CD4-positive, alpha-beta T cell treated with Interleukin-6 for 4 hours (primary cell): ENCODE data around the gene HIBCH.
"Not testable (repeated sequence)": the region's sequence is repeated elsewhere in the genome, so short reads cannot be mapped to it uniquely, and the experiment has no call there.

ENCODE experiments used
- DNase-seq: peaks from one replicate; pipeline ENCODE4 v3.0.0-alpha.2; 2020; ENCODE audit warnings: mixed read lengths

Gene HIBCH

GRCh38 chr2:190319555-190320498, at the start of gene HIBCH:
HIBCH (minus strand) TSS chr2:190319826; CDS start chr2:190319750, 76 bp downstream.
- DNase-seq, result peak; percentile 90

GRCh38 chr2:190367091-190367490, 47.5 kb upstream of the HIBCH start:
- DNase-seq, result no peak

DNA sequence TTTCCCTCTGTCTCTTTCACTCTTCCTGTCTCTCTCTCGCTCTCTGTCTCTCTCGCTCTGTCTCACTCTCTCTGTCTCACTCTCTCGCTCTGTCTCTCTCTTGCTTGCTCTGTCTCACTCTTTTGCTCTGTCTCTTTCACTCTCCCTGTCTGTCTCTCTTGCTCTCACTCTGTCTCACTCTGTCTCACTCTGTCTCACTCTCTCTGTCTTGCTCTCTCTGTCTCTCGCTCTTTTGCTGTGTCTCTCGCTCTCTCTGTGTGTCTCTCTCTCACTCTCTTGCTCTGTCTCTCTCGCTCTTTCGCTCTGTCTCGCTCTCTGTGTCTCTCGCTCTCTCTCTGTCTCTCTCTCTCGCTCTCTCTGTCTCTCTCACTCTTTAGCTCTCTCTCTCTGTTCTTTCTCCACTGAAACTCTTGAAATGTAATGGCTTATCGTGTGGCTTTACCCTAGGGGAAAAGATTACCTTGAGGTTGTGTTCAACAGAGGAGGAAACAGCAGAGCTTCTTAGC, 46.7 kb upstream of the HIBCH start:
- no peak for DNase-seq

- no peak for DNase-seq
Observed at GRCh38 chr2:190365499-190366204, 46.0 kb upstream of the HIBCH start.

DNA sequence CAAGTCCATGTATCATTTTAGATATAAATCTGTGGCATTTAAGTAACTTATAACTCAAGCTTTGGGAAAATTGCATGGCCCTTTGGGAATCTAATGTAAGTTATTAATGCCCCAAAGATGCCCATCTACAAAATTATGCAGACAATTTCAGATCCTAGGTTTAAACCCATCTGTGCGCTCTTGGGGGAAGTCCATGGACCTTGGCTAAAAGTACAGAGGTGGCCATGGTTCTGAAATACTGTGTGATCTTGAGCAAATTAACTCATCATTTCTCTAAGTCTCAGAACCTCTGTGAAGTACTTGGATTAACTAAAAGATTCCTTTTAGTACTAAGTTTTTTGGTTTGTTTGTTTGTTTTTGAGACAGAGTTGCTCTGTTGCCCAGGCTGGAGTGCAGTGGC, 43.3 kb upstream of the HIBCH start:
- DNase-seq, result no peak

GRCh38 chr2:190361572-190361971, 41.9 kb upstream of the HIBCH start:
- DNase-seq, result no peak

GRCh38 chr2:190360965-190361364, 41.3 kb upstream of the HIBCH start:
- no peak for DNase-seq

DNA sequence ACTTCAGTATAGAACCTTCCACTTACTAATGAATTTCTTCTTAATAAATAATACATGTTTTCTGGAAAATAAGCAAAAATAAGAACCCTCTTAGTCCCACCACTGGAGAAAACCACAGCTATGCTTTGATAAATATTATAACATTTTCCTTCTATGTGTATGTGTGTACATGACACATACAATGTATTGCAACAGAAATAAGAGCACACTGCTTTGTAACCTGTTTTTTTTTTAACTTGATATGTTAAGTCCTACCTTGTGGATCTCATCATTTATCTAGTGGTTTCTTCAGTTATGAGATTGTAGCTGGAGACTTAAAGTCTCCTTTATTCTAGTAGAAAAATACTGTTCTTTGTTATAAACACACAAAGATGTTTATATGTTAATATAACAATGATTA, 40.9 kb upstream of the HIBCH start:
- DNase-seq, result no peak

DNA sequence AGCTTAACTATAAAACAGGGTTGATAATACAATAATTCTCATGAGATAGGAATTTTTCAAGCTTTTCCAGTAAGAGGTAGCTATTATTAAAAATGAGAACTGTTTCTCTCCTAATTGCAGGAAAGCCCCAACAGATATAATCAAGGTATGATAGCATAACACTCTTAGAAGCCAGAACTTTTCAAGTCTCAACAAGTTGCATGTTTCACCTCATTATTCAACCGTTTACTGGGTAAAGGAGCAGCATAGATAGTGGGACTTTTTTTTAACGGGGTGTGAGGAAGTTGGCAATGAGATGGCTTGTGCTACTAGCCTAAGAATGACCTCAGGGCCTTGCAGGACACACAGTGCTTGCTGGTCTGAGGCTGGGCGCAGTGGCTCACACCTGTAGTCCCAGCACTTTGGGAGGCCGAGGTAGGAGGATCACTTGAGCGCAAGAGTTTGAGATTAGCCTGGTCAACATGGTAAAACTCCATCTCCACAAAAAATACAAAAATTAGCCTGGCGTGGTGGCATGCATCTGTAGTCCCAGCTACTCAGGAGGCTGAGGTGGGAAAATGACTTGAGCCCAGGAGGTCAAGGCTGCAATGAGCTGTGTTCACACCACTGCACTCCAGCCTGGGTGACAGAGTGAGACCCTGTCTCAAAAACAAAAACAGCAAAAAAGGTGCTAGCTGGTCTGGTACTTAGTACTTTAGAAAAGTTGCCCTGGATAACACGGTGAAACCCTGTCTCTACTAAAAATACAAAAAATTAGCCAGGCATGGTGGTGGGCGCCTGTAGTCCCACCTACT, 39.2 kb upstream of the HIBCH start:
- not testable (repeated sequence) for DNase-seq

- no peak for DNase-seq
Observed at GRCh38 chr2:190357600-190357999, 38.0 kb upstream of the HIBCH start.

DNA sequence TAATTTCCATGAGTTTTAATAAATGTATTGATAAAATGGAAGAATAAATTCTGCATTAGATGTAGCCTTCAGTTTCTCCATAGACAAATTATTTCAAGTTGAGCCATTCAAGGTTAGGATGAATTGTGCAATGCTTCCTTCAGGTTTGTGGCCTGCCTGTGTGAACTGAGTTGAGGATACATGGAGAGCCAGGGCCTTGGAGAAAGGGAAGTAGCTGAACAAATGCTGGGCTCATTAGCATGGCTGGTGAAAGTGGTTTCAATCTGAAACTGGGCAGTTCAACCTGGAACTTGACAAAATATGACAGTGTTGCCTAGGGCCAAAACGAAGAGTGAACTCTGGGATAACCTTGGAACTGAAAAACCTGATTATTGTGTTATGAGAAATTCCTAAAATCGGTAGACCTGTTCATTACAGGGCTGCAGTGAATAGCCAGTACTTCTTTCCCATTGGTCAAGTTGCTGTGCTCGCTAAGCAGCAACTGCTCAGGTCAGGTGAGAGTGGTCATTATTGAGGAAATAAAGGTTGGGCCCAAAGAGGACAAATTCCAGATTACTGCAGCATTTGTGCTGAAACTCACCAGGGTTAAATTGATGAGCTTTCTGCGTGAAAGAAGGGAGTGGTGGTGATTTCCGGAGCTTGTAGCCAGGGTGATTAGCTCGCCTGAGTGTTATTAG, 36.5 kb upstream of the HIBCH start:
- DNase-seq, result no peak

- no peak for DNase-seq
Observed at GRCh38 chr2:190354003-190354690, 34.5 kb upstream of the HIBCH start.

DNA sequence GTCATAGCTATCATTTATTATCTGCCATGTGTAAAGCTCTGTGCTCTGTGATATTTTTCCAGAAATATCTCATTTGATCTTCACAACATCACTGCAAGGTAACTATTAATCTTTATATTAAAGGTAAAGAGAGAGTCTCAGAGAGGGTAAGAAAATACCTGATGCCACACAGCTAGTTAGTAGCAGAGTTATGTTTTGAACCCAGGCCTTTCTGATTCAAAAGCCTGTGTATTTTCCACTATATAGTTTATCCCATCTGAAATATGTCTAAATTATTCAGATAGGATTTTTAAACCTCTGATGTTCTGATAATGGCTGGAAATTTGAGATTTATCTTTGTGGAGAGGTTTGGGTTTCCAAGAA, 33.9 kb upstream of the HIBCH start:
- DNase-seq, result no peak

DNA sequence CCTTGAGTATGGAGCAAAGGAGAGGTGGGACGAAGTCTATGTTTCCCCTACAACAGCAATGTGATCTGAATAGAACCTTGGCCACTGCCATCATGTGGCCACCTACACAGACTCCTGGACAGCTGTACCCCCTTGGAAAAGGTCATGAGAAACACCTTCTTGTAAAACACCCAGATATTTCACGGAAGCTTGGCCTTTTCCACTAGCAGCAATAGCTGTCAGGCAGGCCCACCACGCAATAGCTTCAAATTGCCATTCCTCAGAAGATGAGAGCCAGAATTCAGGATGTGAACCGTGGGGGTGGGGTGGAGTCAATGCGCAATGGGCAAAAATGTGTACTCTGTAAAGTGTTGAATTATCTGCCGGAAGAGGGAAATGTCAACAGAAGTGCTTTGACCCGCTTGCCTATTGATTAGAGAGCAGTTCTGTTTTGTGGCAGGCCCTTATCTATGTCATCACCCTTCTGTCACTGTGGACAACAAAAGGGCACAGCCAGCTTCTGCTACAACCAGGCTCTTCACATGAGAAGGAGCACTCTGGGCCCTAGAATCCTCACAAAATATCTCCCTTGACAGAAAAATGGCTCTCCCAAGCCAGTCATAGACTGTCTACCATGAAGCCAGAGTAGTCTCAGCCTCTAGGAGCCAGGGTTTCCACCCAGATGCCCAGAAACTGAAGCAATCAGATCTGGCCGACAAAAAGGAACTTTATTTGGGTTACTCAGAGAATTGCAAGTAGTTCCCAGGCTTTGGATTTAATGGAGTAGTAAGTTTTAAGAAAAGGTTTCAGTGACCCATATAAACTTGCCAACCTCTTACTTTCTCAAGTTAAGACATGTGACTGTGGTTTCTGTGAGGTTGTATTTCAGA, 33.3 kb upstream of the HIBCH start:
- no peak for DNase-seq

- DNase-seq, result no peak
Observed at GRCh38 chr2:190351955-190352354, 32.3 kb upstream of the HIBCH start.

DNA sequence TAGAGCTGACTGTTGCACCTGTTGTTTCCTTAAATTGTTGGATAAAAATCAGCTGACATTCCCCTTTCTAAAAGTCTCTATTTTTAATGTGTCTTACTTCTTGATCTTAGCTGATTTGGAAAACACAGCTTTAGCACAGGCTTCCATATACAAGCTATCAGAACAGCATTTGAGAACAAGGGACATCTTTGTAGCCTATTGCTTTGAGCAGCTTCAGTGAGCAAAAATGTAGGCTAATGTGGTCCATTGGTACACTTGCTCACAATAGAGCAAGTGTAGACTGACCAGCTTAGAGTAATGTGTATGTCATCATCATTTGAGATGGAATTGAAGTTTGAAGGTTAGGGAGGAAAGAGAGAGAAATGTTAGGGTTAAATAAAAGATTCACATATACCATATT, 30.7 kb upstream of the HIBCH start:
- DNase-seq, result no peak

DNA sequence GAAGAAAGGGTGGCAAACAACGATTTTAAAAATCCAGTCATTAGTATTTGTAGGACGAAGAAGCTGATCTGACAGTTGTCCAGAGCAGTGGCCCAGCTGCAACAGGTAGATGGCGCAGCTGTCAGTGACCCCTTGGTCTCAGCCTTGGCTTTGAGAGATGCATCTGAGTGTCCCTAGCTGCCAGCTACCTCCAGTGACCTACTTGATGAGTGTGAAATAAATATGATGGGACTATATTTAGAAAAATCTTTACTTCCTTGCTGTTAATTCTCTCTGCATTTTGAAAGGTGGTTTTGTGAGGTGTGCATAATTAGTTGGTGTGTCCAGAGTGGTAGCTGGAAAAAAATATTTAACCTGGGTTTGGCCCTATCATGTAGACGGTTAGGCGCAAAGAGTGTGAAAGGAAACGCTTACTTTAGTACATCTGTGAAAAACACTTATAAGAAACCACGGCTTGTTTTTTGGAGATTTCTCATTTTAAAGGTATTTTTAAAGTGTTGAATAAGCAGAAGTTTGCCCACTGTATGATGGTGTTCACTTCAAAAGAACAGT, 24.7 kb upstream of the HIBCH start:
- DNase-seq, result no peak

DNA sequence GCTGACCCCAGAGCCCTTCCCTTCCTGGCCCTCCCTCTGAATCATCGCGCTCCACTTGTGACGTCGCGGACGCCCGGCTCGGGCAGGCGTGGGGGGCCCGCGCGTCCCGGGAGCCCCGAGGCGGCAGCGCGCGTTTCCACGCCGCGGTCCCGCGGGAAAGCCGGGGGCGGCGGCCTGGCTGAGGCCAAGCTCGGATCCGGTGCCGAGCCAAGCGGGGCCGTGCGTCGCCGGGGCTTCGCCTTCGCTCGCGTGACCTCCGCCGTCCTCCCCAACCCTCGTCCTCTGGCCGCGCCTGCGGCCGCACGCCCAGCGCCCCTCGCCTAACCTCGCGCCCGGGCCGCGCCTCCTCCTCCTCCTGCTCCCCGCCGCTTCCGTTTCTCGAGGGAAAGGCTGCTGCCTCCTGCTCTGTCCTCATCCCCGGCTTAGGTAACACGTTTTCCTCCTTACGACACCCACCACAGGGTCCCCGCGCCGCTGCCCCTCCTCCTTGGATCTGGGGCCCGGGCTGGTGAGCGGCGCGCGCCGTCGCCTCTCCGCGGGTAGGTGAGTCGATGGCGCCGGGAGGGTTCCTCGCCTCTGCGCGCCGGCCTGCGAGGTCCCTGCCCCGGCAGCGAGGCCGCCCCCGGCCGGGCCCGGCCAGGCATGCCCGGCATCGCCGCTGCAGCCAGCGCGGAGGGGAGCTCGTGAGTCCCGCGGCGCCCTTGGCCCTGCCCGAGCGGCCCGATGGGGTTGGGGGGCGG, 24.1 kb upstream of the HIBCH start, which contains the start of gene INPP1:
Gene INPP1 (plus strand): TSS at position 54 of the 740 bp plus-strand sequence. CDS start 16,514 bp downstream, outside the sequence.
- DNase-seq, result peak; percentile 45

DNA sequence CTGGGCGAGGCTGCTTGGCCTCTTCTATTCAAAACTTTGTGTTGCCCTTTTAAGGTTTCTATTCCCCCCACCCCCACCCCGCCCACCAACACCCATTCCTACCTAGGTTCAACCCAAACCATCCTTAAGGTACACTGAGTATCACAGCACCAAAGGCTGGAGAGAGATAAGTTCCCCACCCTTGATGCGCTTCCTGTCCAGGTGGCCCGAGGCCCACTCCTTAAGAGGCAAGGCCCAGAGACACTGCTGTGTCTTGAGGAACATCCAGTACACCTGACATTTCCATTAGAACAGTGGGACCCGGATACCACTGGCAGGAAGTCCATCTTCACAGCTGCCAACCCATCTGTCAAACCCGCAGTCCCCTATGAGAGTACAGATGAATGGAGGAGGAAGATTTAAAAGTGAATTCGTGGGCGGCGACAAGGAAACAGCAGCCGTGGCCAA, 23.5 kb upstream of the HIBCH start:
- DNase-seq, result no peak

- no peak for DNase-seq
Observed at GRCh38 chr2:190342611-190343010, 23.0 kb upstream of the HIBCH start.
